ENCODE measurements around the gene CLCN6.

CLCN6 gene

GRCh38 chr1:11878081-11878890 lies 72.3 kb downstream of the CLCN6 start:
- no peak for TF ChIP-seq CTCF (IDR thresholded peaks at IDR 0.05; ENCODE audit: control extremely low read depth, extremely low read depth, low read depth, missing control alignments)
- POLR2A ChIA-PET = interaction anchor here (1.2 kb wide), 1 partner anchor 30 kb away, joined by 4 read pairs; no protein-coding TSS in a partner anchor
- DNase-seq (ENCODE audit: extremely low spot score) = no peak
- CTCF ChIA-PET = interaction anchor here (1.7 kb wide), 1 partner anchor 14 kb away, joined by 4 read pairs; no protein-coding TSS in a partner anchor

DNA sequence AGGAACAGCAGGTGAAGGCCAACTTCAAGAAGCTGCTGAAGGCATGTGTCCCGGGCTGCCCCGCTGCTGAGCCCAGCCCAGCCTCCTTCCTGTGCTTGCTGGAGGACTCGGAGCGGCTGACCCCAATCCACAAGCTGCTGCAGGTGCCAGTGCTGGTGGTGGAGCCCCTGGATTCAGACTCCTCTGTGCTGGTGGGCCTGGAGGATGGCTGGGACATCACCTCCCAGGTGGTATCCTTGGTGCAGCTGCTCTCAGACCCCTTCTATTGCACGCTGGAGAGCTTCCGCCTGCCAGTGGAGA lies 72.8 kb downstream of the CLCN6 start:
- TF ChIP-seq CTCF (IDR thresholded peaks at IDR 0.05; ENCODE audit: control extremely low read depth, extremely low read depth, low read depth, missing control alignments) = no peak
- no peak for DNase-seq (ENCODE audit: extremely low spot score)
- ChIA-PET POLR2A (interaction anchor here (1.2 kb wide), 1 partner anchor 30 kb away, joined by 4 read pairs; no protein-coding TSS in a partner anchor), CTCF (interaction anchor here (0.9 kb wide), 1 partner anchor 88 kb away, joined by 4 read pairs; no protein-coding TSS in a partner anchor)

DNA sequence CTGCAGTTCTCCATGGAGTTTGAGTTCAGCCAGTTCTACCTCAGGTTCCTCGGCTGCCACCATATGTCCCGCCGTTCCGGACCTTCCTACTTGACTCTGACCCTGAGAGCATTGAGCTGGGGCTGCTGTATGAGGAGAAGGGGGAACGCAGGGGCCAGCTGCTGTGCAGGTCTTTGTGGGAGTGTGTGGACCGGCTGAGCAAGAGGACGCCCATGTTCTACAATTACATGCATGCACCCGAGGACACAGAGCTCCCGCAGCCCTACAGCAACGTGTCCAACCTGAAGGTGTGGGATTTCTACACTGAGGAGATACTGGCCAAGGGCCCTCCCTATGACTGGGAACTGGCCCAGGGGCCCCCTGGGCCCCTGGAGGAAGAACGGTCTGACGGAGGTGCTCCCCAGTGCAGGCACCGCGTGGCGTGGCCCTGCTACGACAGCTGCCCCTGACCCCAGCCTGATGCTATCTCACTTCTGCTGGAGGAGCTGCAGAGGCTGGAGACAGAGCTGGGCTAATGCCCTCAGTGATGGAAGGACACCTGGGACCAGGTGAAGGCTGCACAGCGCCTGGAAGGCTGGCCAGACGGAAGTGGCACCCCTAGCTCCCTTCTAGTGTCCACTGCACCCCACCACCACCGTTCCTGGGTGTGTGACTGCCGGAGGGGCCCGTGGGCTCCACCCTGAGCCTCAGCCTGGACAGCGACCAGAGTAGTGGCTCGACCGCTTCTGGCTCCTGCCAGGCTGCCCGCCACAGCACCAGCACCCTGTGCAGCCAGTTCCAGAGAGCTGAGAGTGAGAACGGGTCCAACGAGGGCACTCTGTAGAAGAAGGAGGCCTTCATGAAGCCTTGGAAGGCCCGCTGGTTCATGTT lies 73.6 kb downstream of the CLCN6 start:
- DNase-seq (ENCODE audit: extremely low spot score) = no peak
- no peak for TF ChIP-seq CTCF (IDR thresholded peaks at IDR 0.05; ENCODE audit: control extremely low read depth, extremely low read depth, low read depth, missing control alignments)
- CTCF ChIA-PET = interaction anchor here (0.9 to 1.5 kb wide), 2 partner anchors 9 to 88 kb away, joined by 4 read pairs; no protein-coding TSS in a partner anchor
- POLR2A ChIA-PET = interaction anchor here (1.2 kb wide), 1 partner anchor 29 kb away, joined by 4 read pairs; no protein-coding TSS in a partner anchor

- ChIA-PET CTCF (interaction anchor here (1.5 kb wide), 1 partner anchor 10 kb away, joined by 4 read pairs; no protein-coding TSS in a partner anchor), POLR2A (no interaction called here)
- TF ChIP-seq CTCF (IDR thresholded peaks at IDR 0.05; ENCODE audit: control extremely low read depth, extremely low read depth, low read depth, missing control alignments) = no peak
- no peak for DNase-seq (ENCODE audit: extremely low spot score)
Measured at GRCh38 chr1:11880181-11880575, 74.2 kb downstream of the CLCN6 start.

DNA sequence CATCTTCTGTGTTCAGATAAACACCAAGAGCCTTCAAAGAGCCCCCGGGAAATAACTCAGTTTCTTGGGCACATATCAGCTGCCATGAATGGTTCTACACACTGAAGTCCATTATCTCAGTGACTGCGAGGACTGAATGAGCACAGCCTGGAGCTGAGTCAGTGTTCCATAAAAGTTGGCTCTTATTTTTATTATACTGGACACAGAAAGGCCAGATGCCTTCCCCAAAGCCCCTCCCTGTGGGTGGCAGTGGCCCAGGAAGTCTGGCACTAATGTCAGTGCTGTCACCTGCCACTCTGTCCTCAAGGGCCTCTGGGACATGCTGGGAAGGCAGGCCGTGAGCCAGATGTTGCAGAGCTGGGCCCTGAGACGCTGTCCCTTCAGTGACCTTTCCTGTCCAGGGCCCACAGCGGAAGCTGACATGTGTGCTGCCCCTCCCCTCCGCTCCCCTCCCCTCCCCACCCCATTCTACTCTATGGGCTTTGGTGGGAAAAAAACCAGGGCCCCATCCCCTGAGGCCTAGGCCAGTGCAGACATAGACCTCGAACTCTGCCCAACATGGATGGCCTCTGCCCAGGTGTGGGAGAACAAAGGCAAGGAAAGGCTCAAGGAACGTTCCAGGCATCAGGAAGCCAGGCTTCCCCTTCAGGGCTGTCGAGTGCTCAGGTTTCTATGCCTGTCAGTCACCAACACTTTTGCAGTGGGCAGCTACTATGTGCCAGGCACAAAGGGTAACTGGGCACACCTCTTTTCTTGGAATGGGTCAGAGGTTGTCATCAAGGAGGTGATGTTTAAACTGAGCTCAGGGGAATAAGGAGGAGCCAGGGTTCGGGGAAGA lies 75.1 kb downstream of the CLCN6 start:
- POLR2A ChIA-PET = interaction anchor here (0.5 kb wide), 1 partner anchor 28 kb away, joined by 3 read pairs; no protein-coding TSS in a partner anchor
- CTCF ChIA-PET = interaction anchor here (1.5 kb wide), 1 partner anchor 11 kb away, joined by 4 read pairs; no protein-coding TSS in a partner anchor

More for the DNA sequence above, 75.1 kb downstream of the CLCN6 start:
- no peak for DNase-seq (ENCODE audit: extremely low spot score)
- no peak for TF ChIP-seq CTCF (IDR thresholded peaks at IDR 0.05; ENCODE audit: control extremely low read depth, extremely low read depth, low read depth, missing control alignments)
